Peyer's patch (tissue), 4 donors: Measurements from ENCODE around the gene SMAD6.

Experiments
- CTCF ChIP-seq, 6 experiments: fragments of 450-650 bp in 4 of 6; fragments of 200-600 bp in 2 of 6; sonication (generic) in 1 of 6; IDR thresholded peaks; one replicate each; pipeline ENCODE4 v1.5.1; 2017 to 2019; ENCODE audit warnings: antibody characterized with exemption in 6 of 6, mild to moderate bottlenecking in 3 of 6, moderate library complexity in 1 of 6
- POLR2A ChIP-seq, 2 donors: fragments of 450-650 bp; IDR thresholded peaks; one replicate each; pipeline ENCODE4 v1.5.1; 2017; ENCODE audit warnings: antibody characterized with exemption in 2 of 2, mild to moderate bottlenecking in 2 of 2, moderate library complexity in 2 of 2

GRCh38 chr15:66829551-66830121, 127.6 kb downstream of the SMAD6 start:
- TF ChIP-seq POLR2A (IDR thresholded peaks at IDR 0.05) (no peak), CTCF (IDR thresholded peaks at IDR 0.05) (no peak)
